HEK293 (cell line): ENCODE data around the gene CACHD1.
A peak's percentile ranks its signal among the peaks of the same experiment; 100 is the strongest.

ENCODE experiments used
- CTCF ChIA-PET: fragments of 350-600 bp; formaldehyde crosslinking; extraction: SDS; loops from one replicate; lab custom pipeline; 2021; ENCODE audit warnings: antibody characterized with exemption; lab: Yijun Ruan, JAX
- POLR2A ChIA-PET: fragments of 300-600 bp; formaldehyde crosslinking; extraction: SDS; loops from one replicate; lab custom pipeline; 2020; ENCODE audit warnings: antibody characterized with exemption, inconsistent platforms; lab: Yijun Ruan, JAX
- H3K27ac ChIP-seq: fragments of 200-500 bp; sonication (Bioruptor generic); 2 replicates; pipeline ENCODE4 v1.5.1; 2014; ENCODE audit warnings: low read depth, low read length, control low read depth, inconsistent platforms; ENCODE audit errors: extremely low read depth
- H3K36me3 ChIP-seq, 2 experiments: fragments of 200-500 bp in 1 of 2; sonication (Bioruptor generic) in 1 of 2; 1 replicate in 1 of 2; 2 replicates in 1 of 2; pipeline ENCODE4 v1.5.1; 2014 to 2017; ENCODE audit warnings: inconsistent platforms in 2 of 2, low read length in 2 of 2; ENCODE audit not compliant: control insufficient read depth in 2 of 2, insufficient read depth in 1 of 2
- H3K4me1 ChIP-seq: fragments of 200-500 bp; sonication (Bioruptor generic); 2 replicates; pipeline ENCODE4 v1.5.1; 2014; ENCODE audit warnings: mild to moderate bottlenecking, low read length, inconsistent platforms; ENCODE audit not compliant: control insufficient read depth, insufficient read depth
- H3K4me3 ChIP-seq: 2 replicates; pipeline ENCODE4 v1.5.1; 2011; ENCODE audit warnings: low read depth, mild to moderate bottlenecking, control low read depth, low read length, moderate library complexity
- H3K9me3 ChIP-seq: fragments of 200-500 bp; sonication (Bioruptor generic); 2 replicates; pipeline ENCODE4 v1.5.1; 2014; ENCODE audit warnings: low read depth, low read length, inconsistent platforms; ENCODE audit not compliant: control insufficient read depth, insufficient read depth
- GLIS1 ChIP-seq: fragments of 450-650 bp; formaldehyde crosslinking; IDR thresholded peaks from 2 replicates; pipeline ENCODE4 v1.5.1; 2016; ENCODE audit warnings: missing biosample characterization, missing genetic modification characterization
- GLIS2 ChIP-seq: fragments of 450-650 bp; formaldehyde crosslinking; IDR thresholded peaks from 2 replicates; pipeline ENCODE4 v1.5.1; 2016; ENCODE audit warnings: missing biosample characterization, missing genetic modification characterization
- OSR2 ChIP-seq: fragments of 450-650 bp; formaldehyde crosslinking; IDR thresholded peaks from 2 replicates; pipeline ENCODE4 v1.5.1; 2016; ENCODE audit warnings: missing biosample characterization, missing genetic modification characterization
- PRDM1 ChIP-seq: fragments of 450-650 bp; formaldehyde crosslinking; IDR thresholded peaks from 2 replicates; pipeline ENCODE4; 2016; ENCODE audit warnings: missing biosample characterization, missing genetic modification characterization
- TRIM28 ChIP-seq: IDR thresholded peaks from 2 replicates; pipeline ENCODE4 v1.6.1; 2011; ENCODE audit warnings: low read length, control low read depth, borderline replicate concordance
- ZBTB17 ChIP-seq: fragments of 450-650 bp; formaldehyde crosslinking; IDR thresholded peaks from 2 replicates; pipeline ENCODE4 v1.5.1; 2016; ENCODE audit warnings: missing biosample characterization, missing genetic modification characterization
- ZNF132 ChIP-seq: fragments of 450-650 bp; formaldehyde crosslinking; IDR thresholded peaks from 2 replicates; pipeline ENCODE4 v1.5.1; 2017; ENCODE audit warnings: missing biosample characterization, missing genetic modification characterization, borderline replicate concordance
- ZNF521 ChIP-seq: fragments of 450-650 bp; formaldehyde crosslinking; IDR thresholded peaks from 2 replicates; pipeline ENCODE4 v1.5.1; 2017; ENCODE audit warnings: missing biosample characterization, mild to moderate bottlenecking, missing genetic modification characterization
- ZNF600 ChIP-seq: fragments of 450-650 bp; formaldehyde crosslinking; IDR thresholded peaks from 2 replicates; pipeline ENCODE4 v1.5.1; 2016; ENCODE audit warnings: missing biosample characterization, missing genetic modification characterization
- ZNF621 ChIP-seq: fragments of 450-650 bp; formaldehyde crosslinking; IDR thresholded peaks from 2 replicates; pipeline ENCODE4 v1.5.1; 2017; ENCODE audit warnings: missing biosample characterization, missing genetic modification characterization
- ZNF677 ChIP-seq: fragments of 450-650 bp; IDR thresholded peaks from 2 replicates; pipeline ENCODE4 v1.5.0; 2018; ENCODE audit warnings: missing biosample characterization, mild to moderate bottlenecking, missing genetic modification characterization, moderate library complexity
- ZSCAN30 ChIP-seq: fragments of 450-650 bp; IDR thresholded peaks from 2 replicates; pipeline ENCODE4 v1.5.1; 2018; ENCODE audit warnings: missing biosample characterization, mild to moderate bottlenecking, missing genetic modification characterization, moderate library complexity
- TF ChIP-seq, protein P1 (sequence below): fragments of 450-650 bp; formaldehyde crosslinking; IDR thresholded peaks from 2 replicates; pipeline ENCODE4 v1.5.1; 2016; ENCODE audit warnings: missing biosample characterization, missing genetic modification characterization
- TF ChIP-seq, protein P2 (sequence below): fragments of 450-650 bp; IDR thresholded peaks from 2 replicates; pipeline ENCODE4 v1.5.1; 2018; ENCODE audit warnings: missing biosample characterization, missing genetic modification characterization
- TF ChIP-seq, protein P3 (sequence below): fragments of 450-650 bp; formaldehyde crosslinking; IDR thresholded peaks from 2 replicates; pipeline ENCODE4 v1.5.1; 2016; ENCODE audit warnings: missing biosample characterization, missing genetic modification characterization, low read depth

The CACHD1 gene

DNA sequence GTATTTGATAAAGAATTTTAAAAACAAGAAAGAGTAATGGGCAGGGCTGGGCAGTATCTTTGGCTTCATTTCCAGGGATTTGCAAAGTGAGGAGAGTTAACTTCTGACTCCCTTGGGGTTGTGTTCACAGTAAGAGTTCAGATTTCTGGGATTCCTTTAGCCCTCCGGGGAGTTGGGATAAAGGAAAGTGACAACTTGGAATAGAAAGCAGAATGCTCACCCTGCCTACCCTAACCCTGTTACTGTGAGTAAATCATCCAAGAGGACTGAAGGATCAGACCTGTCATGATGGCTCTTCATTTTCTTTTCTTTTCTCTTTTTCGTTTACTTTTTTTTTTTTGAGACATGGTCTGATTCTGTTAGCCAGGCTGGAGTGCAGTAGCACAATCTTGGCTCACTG lies 76.1 kb downstream of the CACHD1 start:
- peak; percentile 54; the same call in 1 of the 2 replicates for TF ChIP-seq OSR2
- TF ChIP-seq GLIS1 (tag by site-specific recombination) = peak; percentile 49; the same call in 1 of the 2 replicates
- peak; percentile 62 for TF ChIP-seq PRDM1 (tag by site-specific recombination)
- TF ChIP-seq ZNF132 (tag by site-specific recombination) = no peak
- no peak overlapping the region for H3K4me3 ChIP-seq
- POLR2A ChIA-PET = no interaction called here
- H3K9me3 ChIP-seq = no peaks in the 10 kb centered on the region
- H3K27ac ChIP-seq = no peak overlapping the region
- H3K4me1 ChIP-seq = peaks cover 49% of the 10 kb centered on the region
- no peaks in the 10 kb centered on the region for H3K36me3 ChIP-seq
- CTCF ChIA-PET = no interaction called here

DNA sequence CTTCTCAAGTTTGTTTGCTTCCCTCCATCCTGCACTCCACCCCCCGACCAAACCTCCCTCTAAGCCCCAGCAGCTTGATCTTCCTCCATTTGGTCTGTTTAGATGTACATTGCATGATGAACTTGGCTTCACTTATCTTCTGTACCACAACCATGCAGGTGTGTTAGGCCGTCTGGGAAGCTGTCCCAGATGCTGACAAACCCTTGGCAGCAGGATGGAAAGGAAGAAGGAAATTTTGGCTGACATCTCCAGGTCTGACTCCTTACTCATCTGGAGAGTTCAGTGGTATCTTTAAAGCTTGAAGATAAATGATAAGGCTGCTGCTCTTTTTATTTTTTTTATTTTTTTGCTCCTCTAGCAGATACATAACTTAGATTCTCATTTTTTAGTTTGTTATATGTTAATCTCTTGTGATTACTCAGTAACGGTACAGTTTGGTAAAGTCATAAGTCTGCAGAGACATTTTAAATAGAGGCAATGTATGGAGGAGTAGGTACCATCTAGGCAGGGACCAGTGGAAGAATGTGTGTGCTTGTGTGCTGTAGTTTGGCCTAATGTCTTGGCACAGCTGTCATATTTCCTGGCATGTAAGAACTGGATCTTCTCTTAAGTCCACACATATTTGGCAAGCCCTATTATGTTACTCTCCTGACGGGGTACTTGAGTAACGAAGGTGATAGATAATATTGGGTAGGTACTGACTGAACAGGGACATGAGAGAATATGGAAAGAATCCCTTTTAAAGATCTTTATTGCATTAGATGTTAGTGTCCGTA lies 79.7 kb downstream of the CACHD1 start:
- TF ChIP-seq, protein P1, sequence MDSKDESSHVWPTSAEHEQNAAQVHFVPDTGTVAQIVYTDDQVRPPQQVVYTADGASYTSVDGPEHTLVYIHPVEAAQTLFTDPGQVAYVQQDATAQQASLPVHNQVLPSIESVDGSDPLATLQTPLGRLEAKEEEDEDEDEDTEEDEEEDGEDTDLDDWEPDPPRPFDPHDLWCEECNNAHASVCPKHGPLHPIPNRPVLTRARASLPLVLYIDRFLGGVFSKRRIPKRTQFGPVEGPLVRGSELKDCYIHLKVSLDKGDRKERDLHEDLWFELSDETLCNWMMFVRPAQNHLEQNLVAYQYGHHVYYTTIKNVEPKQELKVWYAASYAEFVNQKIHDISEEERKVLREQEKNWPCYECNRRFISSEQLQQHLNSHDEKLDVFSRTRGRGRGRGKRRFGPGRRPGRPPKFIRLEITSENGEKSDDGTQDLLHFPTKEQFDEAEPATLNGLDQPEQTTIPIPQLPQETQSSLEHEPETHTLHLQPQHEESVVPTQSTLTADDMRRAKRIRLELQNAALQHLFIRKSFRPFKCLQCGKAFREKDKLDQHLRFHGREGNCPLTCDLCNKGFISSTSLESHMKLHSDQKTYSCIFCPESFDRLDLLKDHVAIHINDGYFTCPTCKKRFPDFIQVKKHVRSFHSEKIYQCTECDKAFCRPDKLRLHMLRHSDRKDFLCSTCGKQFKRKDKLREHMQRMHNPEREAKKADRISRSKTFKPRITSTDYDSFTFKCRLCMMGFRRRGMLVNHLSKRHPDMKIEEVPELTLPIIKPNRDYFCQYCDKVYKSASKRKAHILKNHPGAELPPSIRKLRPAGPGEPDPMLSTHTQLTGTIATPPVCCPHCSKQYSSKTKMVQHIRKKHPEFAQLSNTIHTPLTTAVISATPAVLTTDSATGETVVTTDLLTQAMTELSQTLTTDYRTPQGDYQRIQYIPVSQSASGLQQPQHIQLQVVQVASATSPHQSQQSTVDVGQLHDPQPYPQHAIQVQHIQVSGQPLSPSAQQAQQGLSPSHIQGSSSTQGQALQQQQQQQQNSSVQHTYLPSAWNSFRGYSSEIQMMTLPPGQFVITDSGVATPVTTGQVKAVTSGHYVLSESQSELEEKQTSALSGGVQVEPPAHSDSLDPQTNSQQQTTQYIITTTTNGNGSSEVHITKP (tag by site-specific recombination) = 0 out of 2 replicates have a peak, but pooled peaks have one; percentile 9
- TF ChIP-seq ZNF521 (tag by site-specific recombination) = no peak
- no peak for TF ChIP-seq ZSCAN30 (tag by site-specific recombination)
- TF ChIP-seq GLIS2 (tag by site-specific recombination) = no peak
- TF ChIP-seq, protein P2, sequence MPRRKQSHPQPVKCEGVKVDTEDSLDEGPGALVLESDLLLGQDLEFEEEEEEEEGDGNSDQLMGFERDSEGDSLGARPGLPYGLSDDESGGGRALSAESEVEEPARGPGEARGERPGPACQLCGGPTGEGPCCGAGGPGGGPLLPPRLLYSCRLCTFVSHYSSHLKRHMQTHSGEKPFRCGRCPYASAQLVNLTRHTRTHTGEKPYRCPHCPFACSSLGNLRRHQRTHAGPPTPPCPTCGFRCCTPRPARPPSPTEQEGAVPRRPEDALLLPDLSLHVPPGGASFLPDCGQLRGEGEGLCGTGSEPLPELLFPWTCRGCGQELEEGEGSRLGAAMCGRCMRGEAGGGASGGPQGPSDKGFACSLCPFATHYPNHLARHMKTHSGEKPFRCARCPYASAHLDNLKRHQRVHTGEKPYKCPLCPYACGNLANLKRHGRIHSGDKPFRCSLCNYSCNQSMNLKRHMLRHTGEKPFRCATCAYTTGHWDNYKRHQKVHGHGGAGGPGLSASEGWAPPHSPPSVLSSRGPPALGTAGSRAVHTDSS (tag by site-specific recombination) = no peak
- TF ChIP-seq, protein P3, sequence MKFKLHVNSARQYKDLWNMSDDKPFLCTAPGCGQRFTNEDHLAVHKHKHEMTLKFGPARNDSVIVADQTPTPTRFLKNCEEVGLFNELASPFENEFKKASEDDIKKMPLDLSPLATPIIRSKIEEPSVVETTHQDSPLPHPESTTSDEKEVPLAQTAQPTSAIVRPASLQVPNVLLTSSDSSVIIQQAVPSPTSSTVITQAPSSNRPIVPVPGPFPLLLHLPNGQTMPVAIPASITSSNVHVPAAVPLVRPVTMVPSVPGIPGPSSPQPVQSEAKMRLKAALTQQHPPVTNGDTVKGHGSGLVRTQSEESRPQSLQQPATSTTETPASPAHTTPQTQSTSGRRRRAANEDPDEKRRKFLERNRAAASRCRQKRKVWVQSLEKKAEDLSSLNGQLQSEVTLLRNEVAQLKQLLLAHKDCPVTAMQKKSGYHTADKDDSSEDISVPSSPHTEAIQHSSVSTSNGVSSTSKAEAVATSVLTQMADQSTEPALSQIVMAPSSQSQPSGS (tag by site-specific recombination) = no peak
- TF ChIP-seq ZNF621 (tag by site-specific recombination) = no peak
- TF ChIP-seq ZNF600 (tag by site-specific recombination) = peak; percentile 49; the same call in 1 of the 2 replicates
- TF ChIP-seq ZBTB17 (tag by site-specific recombination) = 0 out of 2 replicates have a peak, but pooled peaks have one; percentile 7
- TF ChIP-seq ZNF677 (tag by site-specific recombination) = no peak
- no peak for TF ChIP-seq TRIM28
- Histone ChIP-seq H3K27ac (no peak overlapping the region), H3K36me3 (no peaks in the 10 kb centered on the region; a peak in 1 of 3 replicates), H3K9me3 (no peaks in the 10 kb centered on the region), H3K4me1 (peaks cover 44% of the 10 kb centered on the region), H3K4me3 (no peak overlapping the region)
- ChIA-PET CTCF (no interaction called here), POLR2A (no interaction called here)
